H1 (cell line): ENCODE data around the gene ELOVL6. TPM values are rescaled to one million over a fixed set of nuclear protein-coding genes. Genes with fewer than 3 reads are reported as not detected.

ENCODE experiments used
- CTCF ChIP-seq, 3 experiments: IDR thresholded peaks; 1 replicate in 2 of 3; 2 replicates in 1 of 3; pipeline versions ENCODE4 v1.5.1 to v1.6.1; 2011; ENCODE audit warnings: low read length in 3 of 3, mild to moderate bottlenecking in 3 of 3, inconsistent platforms in 2 of 3, low read depth in 1 of 3, moderate library complexity in 1 of 3; ENCODE audit not compliant: insufficient read depth in 1 of 3; ENCODE audit errors: control extremely low read depth in 1 of 3
- polyA plus RNA-seq, 7 experiments: library from polyadenylated mRNA; depleted of rRNA in 3 of 7; stranded (reverse) in 5 of 7; unstranded in 2 of 7; fragments of >200 nt in 5 of 7; fragments of 200-250 nt in 2 of 7; gene quantifications; 1 replicate in 5 of 7; 2 replicates in 1 of 7; 4 replicates in 1 of 7; pipeline versions ENCODE4 v1.2.1 to v1.2.3, GENCODE V29; 2011 to 2013; ENCODE audit warnings: missing spikeins in 2 of 7, mixed read lengths in 2 of 7
- total RNA-seq: library from RNA; stranded (reverse); fragmentation: NEBNext Ultra II Directional; extraction: Animal tissue kit (Norgen Biotek cat#: 25700); gene quantifications from 2 replicates; pipeline ENCODE4 v1.2.1, GENCODE V29; 2021

Gene ELOVL6
- total and polyA plus RNA-seq, 2 of the 8 experiments (the other 6 are each of a cell fraction or from before 2014, with no cell fraction given), result 27.8 to 86.6 TPM

GRCh38 chr4:110184140-110184790 lies 14.2 kb downstream of the ELOVL6 start (continued):
- no peak for TF ChIP-seq CTCF (IDR thresholded peaks at IDR 0.05; ENCODE audit: control extremely low read depth in 1 of 3, insufficient read depth in 1 of 3, low read depth in 1 of 3, low read length in 3 of 3)
